Large intestine (tissue), 3 donors: ENCODE measurements around the gene SYT2. TPM values are rescaled to one million over a fixed set of nuclear protein-coding genes. Genes with fewer than 3 reads are reported as not detected.

Experiments used
- DNase-seq, 2 donors: peaks; one replicate each; pipeline versions ENCODE4 v3.0.0 to v3.0.0-alpha.2; 2013
- H3K27ac ChIP-seq: one replicate; pipeline ENCODE4 v1.5.1; 2013; ENCODE audit warnings: low read length
- H3K27me3 ChIP-seq: 2 replicates; pipeline ENCODE4 v1.6.1; 2013; ENCODE audit warnings: low read length; ENCODE audit not compliant: control insufficient read depth, insufficient read depth
- H3K36me3 ChIP-seq: 2 replicates; pipeline ENCODE4 v1.6.1; 2013; ENCODE audit warnings: low read length; ENCODE audit not compliant: control insufficient read depth, insufficient read depth
- H3K4me1 ChIP-seq: one replicate; pipeline ENCODE4 v1.6.1; 2013; ENCODE audit warnings: low read length; ENCODE audit not compliant: control insufficient read depth, insufficient read depth
- H3K4me3 ChIP-seq: one replicate; pipeline ENCODE4 v1.5.1; 2013; ENCODE audit warnings: low read length
- H3K9me3 ChIP-seq: one replicate; pipeline ENCODE4 v1.6.1; 2013; ENCODE audit warnings: mild to moderate bottlenecking, low read depth, low read length, moderate library complexity; ENCODE audit not compliant: control insufficient read depth
- WGBS: methylation state at CpG from one replicate; pipeline ENCODE4 v1.1.5; 2013; ENCODE audit warnings: low lambda C conversion rate; ENCODE audit not compliant: insufficient coverage; 5-methylcytosine and 5-hydroxymethylcytosine counted together
- polyA plus RNA-seq: library from polyadenylated mRNA; unstranded; fragments of 120-200 nt; gene quantifications from one replicate; pipeline ENCODE4 v1.2.1, GENCODE V29; 2013

SYT2 gene
- polyA plus RNA-seq, 1 donor: 1.4 TPM

GRCh38 chr1:202706851-202707250 is 3.4 kb downstream of the SYT2 start:
- DNase-seq: no peak
- peaks cover 90% of the 10 kb centered on the region for H3K27me3 ChIP-seq
- H3K4me1 ChIP-seq: peaks cover 10% of the 10 kb centered on the region
- H3K27ac ChIP-seq: no peak overlapping the region
- WGBS: 80% methylated on average over 1 of the region's 5 CpGs
- H3K36me3 ChIP-seq: no peaks in the 10 kb centered on the region
- H3K9me3 ChIP-seq: peaks cover 6% of the 10 kb centered on the region
- H3K4me3 ChIP-seq: no peak overlapping the region

- Histone ChIP-seq H3K4me1 (peaks cover 5% of the 10 kb centered on the region), H3K36me3 (no peaks in the 10 kb centered on the region), H3K27me3 (peaks cover 78% of the 10 kb centered on the region), H3K27ac (no peak overlapping the region), H3K4me3 (no peak overlapping the region), H3K9me3 (no peaks in the 10 kb centered on the region)
- DNase-seq: no peak
- WGBS: no CpG with 5 or more reads among the region's 4 CpGs
Observed at GRCh38 chr1:202704601-202705000, 5.7 kb downstream of the SYT2 start.

- no CpG with 5 or more reads among the region's 6 CpGs for WGBS
- no peaks in the 10 kb centered on the region for H3K36me3 ChIP-seq
- H3K27me3 ChIP-seq: peaks cover 70% of the 10 kb centered on the region
Observed at GRCh38 chr1:202703191-202703590, 7.1 kb downstream of the SYT2 start.

GRCh38 chr1:202702088-202702487 is 8.2 kb downstream of the SYT2 start:
- no peak overlapping the region for H3K27ac ChIP-seq
- H3K4me1 ChIP-seq: no peaks in the 10 kb centered on the region
- H3K36me3 ChIP-seq: no peaks in the 10 kb centered on the region
- WGBS: no CpG with 5 or more reads among the region's 5 CpGs
- H3K9me3 ChIP-seq: no peaks in the 10 kb centered on the region
- DNase-seq: no peak
- no peak overlapping the region for H3K4me3 ChIP-seq
- H3K27me3 ChIP-seq: peaks cover 65% of the 10 kb centered on the region

More at GRCh38 chr1:202703191-202703590, 7.1 kb downstream of the SYT2 start:
- no peaks in the 10 kb centered on the region for H3K9me3 ChIP-seq
- no peaks in the 10 kb centered on the region for H3K4me1 ChIP-seq
- no peak overlapping the region for H3K4me3 ChIP-seq
- DNase-seq: no peak
- no peak overlapping the region for H3K27ac ChIP-seq

- Histone ChIP-seq H3K27me3 (peaks cover 57% of the 10 kb centered on the region), H3K4me1 (no peaks in the 10 kb centered on the region), H3K27ac (no peak overlapping the region), H3K4me3 (no peak overlapping the region), H3K9me3 (no peaks in the 10 kb centered on the region), H3K36me3 (no peaks in the 10 kb centered on the region)
- DNase-seq: no peak
- 92% methylated on average over 2 of the region's 3 CpGs for WGBS
Observed at GRCh38 chr1:202701200-202701599, 9.1 kb downstream of the SYT2 start.

- H3K36me3 ChIP-seq: no peaks in the 10 kb centered on the region
- no peaks in the 10 kb centered on the region for H3K4me1 ChIP-seq
- H3K9me3 ChIP-seq: no peaks in the 10 kb centered on the region
- no peak overlapping the region for H3K27ac ChIP-seq
- no CpG with 5 or more reads among the region's 5 CpGs for WGBS
- peaks cover 53% of the 10 kb centered on the region for H3K27me3 ChIP-seq
- DNase-seq: no peak
- H3K4me3 ChIP-seq: no peak overlapping the region
Observed at GRCh38 chr1:202700061-202700460, 10.2 kb downstream of the SYT2 start.

- Histone ChIP-seq H3K4me3 (no peak overlapping the region), H3K27ac (no peak overlapping the region), H3K9me3 (no peaks in the 10 kb centered on the region), H3K36me3 (no peaks in the 10 kb centered on the region), H3K4me1 (no peaks in the 10 kb centered on the region), H3K27me3 (peaks cover 38% of the 10 kb centered on the region)
- no peak for DNase-seq
- no CpG with 5 or more reads among the region's 8 CpGs for WGBS
Observed at GRCh38 chr1:202698276-202698675, 12.0 kb downstream of the SYT2 start.

GRCh38 chr1:202697038-202697437 is 13.2 kb downstream of the SYT2 start:
- no peaks in the 10 kb centered on the region for H3K36me3 ChIP-seq
- no CpG with 5 or more reads among the region's 6 CpGs for WGBS
- peaks cover 29% of the 10 kb centered on the region for H3K27me3 ChIP-seq
- no peaks in the 10 kb centered on the region for H3K4me1 ChIP-seq
- DNase-seq: peak in 1 of 2 donors; percentile 16
- no peak overlapping the region for H3K4me3 ChIP-seq
- H3K9me3 ChIP-seq: no peaks in the 10 kb centered on the region
- no peak overlapping the region for H3K27ac ChIP-seq

- 8% methylated on average over 1 of the region's 5 CpGs for WGBS
- Histone ChIP-seq H3K27ac (no peak overlapping the region), H3K27me3 (peaks cover 19% of the 10 kb centered on the region), H3K9me3 (no peaks in the 10 kb centered on the region), H3K36me3 (no peaks in the 10 kb centered on the region), H3K4me1 (no peaks in the 10 kb centered on the region), H3K4me3 (no peak overlapping the region)
- DNase-seq: no peak
Observed at GRCh38 chr1:202694314-202694713, 15.9 kb downstream of the SYT2 start.

- no peaks in the 10 kb centered on the region for H3K36me3 ChIP-seq
- H3K4me1 ChIP-seq: no peaks in the 10 kb centered on the region
- H3K27me3 ChIP-seq: peaks cover 19% of the 10 kb centered on the region
- H3K27ac ChIP-seq: no peak overlapping the region
- no peaks in the 10 kb centered on the region for H3K9me3 ChIP-seq
- peak; percentile 37 to 48 for DNase-seq
- no CpG with 5 or more reads among the region's 3 CpGs for WGBS
- H3K4me3 ChIP-seq: no peak overlapping the region
Observed at GRCh38 chr1:202692959-202693555, 17.2 kb downstream of the SYT2 start.

- no peak for DNase-seq
- Histone ChIP-seq H3K4me1 (no peaks in the 10 kb centered on the region), H3K27me3 (peaks cover 22% of the 10 kb centered on the region), H3K27ac (no peak overlapping the region), H3K9me3 (no peaks in the 10 kb centered on the region), H3K4me3 (no peak overlapping the region), H3K36me3 (no peaks in the 10 kb centered on the region)
- WGBS: no CpG with 5 or more reads among the region's 2 CpGs
Observed at GRCh38 chr1:202691816-202692215, 18.4 kb downstream of the SYT2 start.
